Liver (tissue), 9 donors: Measurements from ENCODE around the gene ACSF2. TPM values are rescaled to one million over a fixed set of nuclear protein-coding genes. Genes with fewer than 3 reads are reported as not detected.
A peak's percentile ranks its signal among the peaks of the same experiment; 100 is the strongest.

Experiments used
- DNase-seq: peaks from one replicate; pipeline ENCODE4 v3.0.0-alpha.2; 2017; ENCODE audit warnings: low spot score
- H3K27ac ChIP-seq, 2 donors: one replicate each; pipeline ENCODE4 v1.7.0; 2013; ENCODE audit warnings: inconsistent platforms in 2 of 2, low read length in 2 of 2, control low read depth in 1 of 2, low read depth in 1 of 2, mild to moderate bottlenecking in 1 of 2
- H3K27me3 ChIP-seq, 4 donors: one replicate each; pipeline versions ENCODE4 v1.6.1 to v1.7.0; 2013; ENCODE audit warnings: low read length in 3 of 4, inconsistent platforms in 1 of 4, mild to moderate bottlenecking in 1 of 4, moderate library complexity in 1 of 4; ENCODE audit not compliant: control insufficient read depth in 4 of 4, insufficient read depth in 4 of 4
- H3K36me3 ChIP-seq, 4 donors: one replicate each; pipeline versions ENCODE4 v1.6.1 to v1.7.0; 2013; ENCODE audit warnings: low read length in 3 of 4, mild to moderate bottlenecking in 3 of 4, low read depth in 1 of 4, moderate library complexity in 1 of 4; ENCODE audit not compliant: control insufficient read depth in 4 of 4, insufficient read depth in 3 of 4
- H3K4me1 ChIP-seq, 4 donors: one replicate each; pipeline versions ENCODE4 v1.6.1 to v1.7.0; 2013; ENCODE audit warnings: low read length in 3 of 4, mild to moderate bottlenecking in 3 of 4, moderate library complexity in 1 of 4; ENCODE audit not compliant: control insufficient read depth in 4 of 4, insufficient read depth in 4 of 4
- H3K4me3 ChIP-seq, 3 donors: one replicate each; pipeline versions ENCODE4 v1.6.1 to v1.7.0; 2013; ENCODE audit warnings: low read length in 3 of 3, control low read depth in 1 of 3, low read depth in 1 of 3, mild to moderate bottlenecking in 1 of 3
- H3K9ac ChIP-seq, 2 donors: one replicate each; pipeline ENCODE4 v1.7.0; 2013; ENCODE audit warnings: low read length in 2 of 2, mild to moderate bottlenecking in 2 of 2, moderate library complexity in 2 of 2, control low read depth in 1 of 2, low read depth in 1 of 2
- H3K9me3 ChIP-seq, 4 donors: one replicate each; pipeline versions ENCODE4 v1.6.1 to v1.7.0; 2013; ENCODE audit warnings: low read length in 3 of 4; ENCODE audit not compliant: control insufficient read depth in 4 of 4
- CTCF ChIP-seq: fragments of 150-350 bp; IDR thresholded peaks from 2 replicates; pipeline ENCODE4 v1.5.1; 2017; ENCODE audit warnings: improper control_type of control experiment, low read depth, low read length; ENCODE audit not compliant: missing input control
- EGR1 ChIP-seq, 2 donors: IDR thresholded peaks; 2 replicates each; pipeline ENCODE4 v1.6.1; 2016 to 2018; ENCODE audit warnings: antibody characterized with exemption in 2 of 2, low read depth in 2 of 2
- FOXA1 ChIP-seq: IDR thresholded peaks from 2 replicates; pipeline ENCODE4 v1.6.1; 2016; ENCODE audit warnings: antibody characterized with exemption
- GABPA ChIP-seq, 2 donors: IDR thresholded peaks in 1 of 2; conservative IDR thresholded peaks in 1 of 2; 2 replicates each; pipeline ENCODE4 v1.6.1; 2016; ENCODE audit warnings: antibody characterized with exemption in 2 of 2, mild to moderate bottlenecking in 1 of 2, moderate library complexity in 1 of 2
- HNF4A ChIP-seq, 2 donors: conservative IDR thresholded peaks; 2 replicates each; pipeline ENCODE4 v1.6.1; 2016; ENCODE audit warnings: antibody characterized with exemption in 2 of 2, mild to moderate bottlenecking in 2 of 2
- HNF4G ChIP-seq: IDR thresholded peaks from 2 replicates; pipeline ENCODE4 v1.6.1; 2016; ENCODE audit warnings: antibody characterized with exemption
- JUND ChIP-seq, 2 donors: IDR thresholded peaks; 2 replicates each; pipeline ENCODE4 v1.6.1; 2016; ENCODE audit warnings: antibody characterized with exemption in 2 of 2
- NR2F2 ChIP-seq: IDR thresholded peaks from 2 replicates; pipeline ENCODE4 v1.6.1; 2016; ENCODE audit warnings: antibody characterized with exemption
- RAD21 ChIP-seq, 2 donors: IDR thresholded peaks; 2 replicates each; pipeline ENCODE4 v1.6.1; 2016; ENCODE audit warnings: antibody characterized with exemption in 2 of 2, mild to moderate bottlenecking in 2 of 2
- REST ChIP-seq: IDR thresholded peaks from 2 replicates; pipeline ENCODE4 v1.6.1; 2016; ENCODE audit warnings: antibody characterized with exemption, mild to moderate bottlenecking
- RXRA ChIP-seq, 2 donors: IDR thresholded peaks; 2 replicates each; pipeline ENCODE4 v1.6.1; 2017 to 2018; ENCODE audit warnings: antibody characterized with exemption in 2 of 2, mild to moderate bottlenecking in 1 of 2
- SP1 ChIP-seq: IDR thresholded peaks from 2 replicates; pipeline ENCODE4 v1.6.1; 2018; ENCODE audit warnings: antibody characterized with exemption, mild to moderate bottlenecking
- TAF1 ChIP-seq: conservative IDR thresholded peaks from 2 replicates; pipeline ENCODE4 v1.6.1; 2016; ENCODE audit warnings: antibody characterized with exemption, mild to moderate bottlenecking
- YY1 ChIP-seq: IDR thresholded peaks from 2 replicates; pipeline ENCODE4 v1.6.1; 2016; ENCODE audit warnings: antibody characterized with exemption, mild to moderate bottlenecking
- ZBTB33 ChIP-seq: IDR thresholded peaks from 2 replicates; pipeline ENCODE4 v1.6.1; 2016; ENCODE audit warnings: antibody characterized with exemption
- WGBS: extraction: QIAGEN DNeasy Blood & Tissue Kit; methylation state at CpG from one replicate; pipeline ENCODE4 v1.1.7; 2013; 5-methylcytosine and 5-hydroxymethylcytosine counted together
- polyA plus RNA-seq, 2 donors: library from polyadenylated mRNA; stranded (reverse) in 1 of 2; unstranded in 1 of 2; fragments of 200-250 nt in 1 of 2; fragments of >200 nt in 1 of 2; fragmentation: Nextera tagmentation in 1 of 2; extraction: Ambion mirVana in 1 of 2; gene quantifications; one replicate each; pipeline versions ENCODE4 v1.2.1 to v1.2.3, GENCODE V29; 2013 to 2015
- total RNA-seq, 2 donors: library from RNA; depleted of rRNA; stranded (reverse); fragments of >200 nt; gene quantifications; one replicate each; pipeline ENCODE4 v1.2.3, GENCODE V29; 2014
- TF ChIP-seq, protein P1 (sequence below): IDR thresholded peaks from 2 replicates; pipeline ENCODE4 v1.6.1; 2016; ENCODE audit warnings: antibody characterized with exemption
- TF ChIP-seq, protein P2 (sequence below): IDR thresholded peaks from 2 replicates; pipeline ENCODE4 v1.6.1; 2016; ENCODE audit warnings: antibody characterized with exemption
- donor health status: healthy.
- donor health status: healthy.
- donor health status: healthy.
- donor health status: healthy.
- donor health status: healthy.

Gene ACSF2
- total and polyA plus RNA-seq, 4 donors: 18.9 to 34.3 (median 21.1) TPM

DNA sequence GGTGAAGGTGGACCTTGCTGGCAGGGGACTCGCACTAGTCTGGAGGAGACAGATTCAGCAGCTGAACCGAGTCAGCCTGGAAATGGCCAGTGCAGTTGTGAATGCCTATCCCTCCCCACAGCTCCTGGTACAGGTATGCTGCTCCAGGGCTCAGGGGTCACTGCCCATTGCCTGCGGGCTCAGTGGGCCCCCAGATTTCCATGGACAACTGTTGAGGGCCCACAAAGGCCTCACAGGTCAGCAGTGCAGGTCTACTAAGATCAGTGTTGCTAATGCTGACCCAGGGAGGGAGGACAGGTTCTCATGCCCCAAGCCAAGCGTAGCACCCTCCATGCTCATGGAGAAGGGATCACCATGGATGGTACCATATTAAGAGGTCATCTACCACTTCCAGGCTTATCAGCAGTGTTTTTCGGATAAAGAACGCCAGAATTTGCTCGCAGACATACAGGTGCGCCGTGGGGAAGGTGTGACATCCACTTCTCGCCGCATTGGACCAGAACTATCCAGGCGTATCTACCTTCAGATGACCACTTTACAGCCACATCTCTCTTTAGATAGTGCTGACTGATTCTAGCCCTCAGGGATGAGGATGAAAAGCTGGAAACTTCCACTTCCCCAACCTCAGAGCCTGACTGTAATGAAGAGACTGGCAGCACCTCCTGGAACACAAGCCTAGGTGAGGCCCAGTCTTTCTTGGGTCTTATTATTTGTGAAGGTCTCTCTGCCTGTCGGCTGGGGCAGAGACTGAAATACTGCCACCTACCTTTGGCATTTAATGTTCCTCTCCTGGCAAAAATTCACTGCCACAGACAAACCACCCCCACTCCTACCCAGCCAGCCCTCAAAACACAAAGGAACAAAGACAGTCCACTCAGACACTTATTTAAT, 45.4 kb upstream of the ACSF2 start:
- Histone ChIP-seq H3K4me1 (no peaks in the 10 kb centered on the region), H3K4me3 (no peak overlapping the region), H3K27ac (no peak overlapping the region), H3K27me3 (no peaks in the 10 kb centered on the region), H3K9me3 (no peaks in the 10 kb centered on the region), H3K9ac (no peak overlapping the region), H3K36me3 (peaks cover 14 to 50% (median 40%) of the 10 kb centered on the region in 4 donors)
- DNase-seq: no peak
- 92% methylated on average over 13 of the region's 13 CpGs for WGBS
- no peak for TF ChIP-seq HNF4G
- peak in 1 of 2 donors; percentile 13 for TF ChIP-seq RAD21 (IDR thresholded peaks at IDR 0.05)

- Histone ChIP-seq H3K27me3 (no peaks in the 10 kb centered on the region), H3K9me3 (no peaks in the 10 kb centered on the region), H3K36me3 (peaks cover 14 to 57% (median 45%) of the 10 kb centered on the region in 4 donors), H3K9ac (no peak overlapping the region), H3K4me1 (no peaks in the 10 kb centered on the region), H3K4me3 (no peak overlapping the region), H3K27ac (no peak overlapping the region)
- TF ChIP-seq RXRA (IDR thresholded peaks at IDR 0.05): no peak
- TF ChIP-seq SP1: no peak
- TF ChIP-seq RAD21 (IDR thresholded peaks at IDR 0.05): no peak
- no peak for TF ChIP-seq JUND (IDR thresholded peaks at IDR 0.05)
- TF ChIP-seq NR2F2: no peak
- TF ChIP-seq HNF4G: no peak
- TF ChIP-seq, protein P1, sequence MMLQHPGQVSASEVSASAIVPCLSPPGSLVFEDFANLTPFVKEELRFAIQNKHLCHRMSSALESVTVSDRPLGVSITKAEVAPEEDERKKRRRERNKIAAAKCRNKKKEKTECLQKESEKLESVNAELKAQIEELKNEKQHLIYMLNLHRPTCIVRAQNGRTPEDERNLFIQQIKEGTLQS: no peak
- no peak for TF ChIP-seq CTCF
- no peak for TF ChIP-seq FOXA1
- TF ChIP-seq EGR1 (IDR thresholded peaks at IDR 0.05; ENCODE audit: low read depth in 2 of 2): no peak
- TF ChIP-seq GABPA (IDR thresholded peaks at IDR 0.05 in 1 of 2, conservative IDR thresholded peaks at IDR 0.05 in 1 of 2): no peak
- no peak for TF ChIP-seq HNF4A (conservative IDR thresholded peaks at IDR 0.05)
- TF ChIP-seq ZBTB33: no peak
- TF ChIP-seq, protein P2, sequence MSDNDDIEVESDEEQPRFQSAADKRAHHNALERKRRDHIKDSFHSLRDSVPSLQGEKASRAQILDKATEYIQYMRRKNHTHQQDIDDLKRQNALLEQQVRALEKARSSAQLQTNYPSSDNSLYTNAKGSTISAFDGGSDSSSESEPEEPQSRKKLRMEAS: no peak
- TF ChIP-seq REST: no peak
- TF ChIP-seq YY1: no peak
- no peak for TF ChIP-seq TAF1
- 96% methylated on average over 7 of the region's 7 CpGs for WGBS
- no peak for DNase-seq
These were observed 44.7 kb upstream of the ACSF2 start for GRCh38 chr17:50381260-50381815.
